IPS-NIHi7 (cell line): ENCODE results near the gene YES1.
"Not testable (repeated sequence)": the region's sequence is repeated elsewhere in the genome, so short reads cannot be mapped to it uniquely, and the experiment has no call there.

Experiments used
- DNase-seq: peaks from one replicate; pipeline ENCODE4 v3.0.0; 2012; ENCODE audit warnings: mixed read lengths; ENCODE audit errors: extremely low spot score

Gene YES1

DNA sequence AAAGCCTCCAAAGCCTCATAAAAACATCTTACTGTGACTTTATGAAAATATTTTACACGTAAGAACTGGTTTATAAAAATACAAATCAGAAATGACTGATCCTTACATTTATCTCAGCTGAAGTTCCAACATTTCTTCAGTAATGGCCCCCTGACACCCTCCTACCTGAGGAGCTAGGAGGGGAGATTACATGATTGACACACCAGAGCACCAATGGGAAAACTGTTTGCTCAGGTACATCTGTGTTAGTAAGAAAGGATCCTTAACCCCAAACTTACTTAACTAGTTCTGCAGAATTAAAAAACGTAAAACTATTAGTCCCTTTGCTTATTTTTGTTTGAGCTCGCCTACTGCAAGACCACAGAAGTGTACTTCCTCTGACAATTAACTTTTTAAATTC lies 126.6 kb downstream of the YES1 start:
- no peak for DNase-seq

DNA sequence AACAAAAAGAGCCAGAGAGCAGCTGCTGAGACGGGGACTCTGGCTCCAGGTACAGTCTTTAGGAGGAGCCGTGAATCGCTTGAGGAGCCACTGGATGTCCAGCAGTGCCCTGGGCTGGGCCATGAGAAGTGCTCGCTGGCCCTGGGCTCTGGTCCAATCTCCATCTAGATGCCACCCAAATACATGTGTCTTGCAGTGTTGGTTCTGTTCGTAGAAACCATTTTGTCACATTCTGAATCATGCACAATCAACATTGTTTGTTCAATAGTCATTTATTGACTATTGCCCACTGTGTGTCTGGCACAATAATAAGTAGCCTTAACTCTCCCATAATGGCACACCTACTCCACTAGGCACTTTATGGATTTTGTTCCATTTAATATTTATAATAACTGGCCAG lies 128.5 kb downstream of the YES1 start:
- DNase-seq, result no peak

DNA sequence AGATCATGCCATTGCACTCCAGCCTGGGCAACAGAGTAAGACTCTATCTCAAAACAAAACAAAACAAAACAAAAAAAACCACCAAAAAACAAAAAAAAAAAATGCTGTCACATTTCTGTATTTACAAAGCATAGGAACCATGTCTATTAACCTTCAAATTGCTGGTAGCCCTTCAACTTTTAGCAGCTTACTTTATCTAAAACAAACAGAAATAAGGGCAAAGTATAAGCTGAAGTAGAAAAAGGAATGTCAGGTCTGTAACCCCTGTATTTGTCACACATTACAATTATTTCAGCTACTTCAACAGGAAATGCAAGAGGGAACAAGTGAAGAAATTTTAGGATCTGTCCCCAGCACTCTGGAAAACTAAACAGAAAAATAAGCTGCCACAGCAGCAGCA lies 129.2 kb downstream of the YES1 start:
- DNase-seq, result no peak

GRCh38 chr18:682416-682815 lies 129.6 kb downstream of the YES1 start:
- not testable (repeated sequence) for DNase-seq

GRCh38 chr18:681985-682384 lies 130.1 kb downstream of the YES1 start:
- DNase-seq, result no peak

DNA sequence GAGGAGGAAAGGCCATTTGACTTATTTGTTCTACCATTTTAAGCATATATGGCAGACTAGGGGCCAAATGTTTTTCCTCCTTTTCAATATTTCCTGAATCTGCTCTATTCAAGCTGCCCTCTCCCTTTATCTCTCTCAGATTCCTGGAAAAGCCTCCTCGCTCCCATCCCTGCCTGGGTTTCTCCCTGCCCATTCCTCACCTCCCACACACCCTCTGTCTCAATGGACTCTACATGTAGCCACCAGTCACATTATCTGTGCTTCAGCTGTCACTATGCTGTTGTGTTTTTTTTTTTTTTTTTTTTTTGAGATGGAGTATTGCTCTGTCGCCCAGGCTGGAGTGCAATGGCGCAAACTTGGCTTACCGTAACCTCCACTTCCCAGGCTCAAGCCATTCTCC lies 131.7 kb downstream of the YES1 start:
- DNase-seq, result no peak

- no peak for DNase-seq
Observed at GRCh38 chr18:679516-679915, 132.5 kb downstream of the YES1 start.

- DNase-seq, result no peak
Observed at GRCh38 chr18:678482-679182, 133.4 kb downstream of the YES1 start.

GRCh38 chr18:677951-678381 lies 134.1 kb downstream of the YES1 start:
- DNase-seq, result no peak

DNA sequence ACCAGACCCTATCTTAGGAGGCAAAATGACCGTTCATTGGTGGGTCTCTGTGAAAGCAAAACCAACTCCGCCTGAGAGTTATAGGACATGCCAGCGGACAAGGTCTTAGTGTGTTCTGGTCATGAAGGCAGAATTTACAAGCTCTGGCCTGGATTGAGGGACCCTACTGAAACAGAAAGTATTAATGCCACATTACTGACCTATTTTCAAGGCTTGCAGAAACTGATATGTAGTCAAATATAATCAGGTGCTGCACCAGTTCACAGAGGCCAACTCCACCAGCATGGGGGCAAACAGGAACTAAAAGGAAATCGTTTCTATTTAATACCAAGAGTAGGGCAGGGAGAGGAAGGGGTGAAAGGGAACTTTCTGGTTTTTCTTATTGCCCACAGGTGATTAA lies 134.9 kb downstream of the YES1 start:
- no peak for DNase-seq

- DNase-seq, result no peak
Observed at GRCh38 chr18:676736-677135, 135.3 kb downstream of the YES1 start.

- DNase-seq, result no peak
Observed at GRCh38 chr18:676069-676468, 136.0 kb downstream of the YES1 start.

DNA sequence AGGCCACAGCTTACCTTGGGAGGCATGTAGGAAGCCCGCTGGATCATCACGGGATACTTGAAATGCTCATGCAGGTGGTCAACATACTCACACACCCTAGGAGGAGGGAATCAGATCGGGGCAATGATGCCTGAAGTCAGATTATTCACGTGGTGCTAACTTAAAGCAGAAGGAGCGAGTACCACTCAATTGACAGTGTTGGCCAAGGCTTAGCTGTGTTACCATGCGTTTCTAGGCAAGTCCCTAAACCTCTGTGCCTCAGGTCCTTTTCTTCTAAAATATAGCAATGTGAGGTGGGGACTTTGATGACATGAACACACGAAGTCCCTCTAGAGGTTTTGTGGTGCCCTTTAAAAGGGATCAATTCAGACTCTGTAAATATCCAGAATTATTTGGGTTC lies 136.7 kb downstream of the YES1 start:
- DNase-seq, result no peak

GRCh38 chr18:673769-674168 lies 138.3 kb downstream of the YES1 start:
- DNase-seq, result no peak

DNA sequence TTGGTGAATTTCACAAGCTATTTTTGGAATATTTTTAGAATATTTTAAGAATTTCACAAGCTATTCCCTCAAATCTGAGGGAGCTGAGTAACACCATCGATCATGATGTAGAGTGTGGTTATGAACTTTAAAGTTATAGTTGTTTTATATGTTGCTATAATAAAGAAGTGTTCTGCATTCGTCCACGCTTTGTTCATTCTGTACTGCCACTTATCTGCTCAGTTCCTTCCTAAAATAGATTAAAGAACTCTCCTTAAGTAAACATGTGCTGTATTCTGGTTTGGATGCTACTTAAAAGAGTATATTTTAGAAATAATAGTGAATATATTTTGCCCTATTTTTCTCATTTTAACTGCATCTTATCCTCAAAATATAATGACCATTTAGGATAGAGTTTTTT lies 138.7 kb downstream of the YES1 start:
- DNase-seq, result no peak
